HUES64 (cell line): ENCODE data around the gene GRIN2A.
A peak's percentile ranks its signal among the peaks of the same experiment; 100 is the strongest.

ENCODE experiments used
- H3K27ac ChIP-seq: 2 replicates; pipeline ENCODE4 v1.7.0; 2013; ENCODE audit warnings: low read depth, low read length, inconsistent platforms
- H3K27me3 ChIP-seq: 2 replicates; pipeline ENCODE4 v1.6.1; 2013; ENCODE audit warnings: mild to moderate bottlenecking, low read length; ENCODE audit not compliant: insufficient read depth
- H3K36me3 ChIP-seq: 2 replicates; pipeline ENCODE4 v1.6.1; 2013; ENCODE audit warnings: mild to moderate bottlenecking, low read length; ENCODE audit not compliant: insufficient read depth
- H3K4me1 ChIP-seq: 2 replicates; pipeline ENCODE4 v1.6.1; 2013; ENCODE audit warnings: mild to moderate bottlenecking, low read length, moderate library complexity; ENCODE audit not compliant: insufficient read depth
- H3K4me3 ChIP-seq: 2 replicates; pipeline ENCODE4 v1.5.1; 2013; ENCODE audit warnings: mild to moderate bottlenecking, low read length, moderate library complexity
- H3K9ac ChIP-seq: 2 replicates; pipeline ENCODE4 v1.6.1; 2013; ENCODE audit warnings: mild to moderate bottlenecking, low read depth, low read length
- H3K9me3 ChIP-seq: 2 replicates; pipeline ENCODE4 v1.6.1; 2013; ENCODE audit warnings: low read depth, low read length; ENCODE audit not compliant: insufficient read depth
- WGBS: fragments of 150-250, 120-280 bp; methylation state at CpG from one replicate; pipeline ENCODE4 v1.1.7; 2013; ENCODE audit warnings: missing lambda C conversion rate; 5-methylcytosine and 5-hydroxymethylcytosine counted together

The GRIN2A gene

GRCh38 chr16:9818702-9819101 is 363.5 kb downstream of the GRIN2A start:
- H3K4me1 ChIP-seq: peaks cover 80% of the 10 kb centered on the region
- no peak overlapping the region for H3K9ac ChIP-seq
- H3K36me3 ChIP-seq: no peaks in the 10 kb centered on the region
- H3K27me3 ChIP-seq: no peaks in the 10 kb centered on the region
- no peak overlapping the region for H3K27ac ChIP-seq
- no peaks in the 10 kb centered on the region for H3K9me3 ChIP-seq
- H3K4me3 ChIP-seq: no peak overlapping the region
- 100% methylated on average over 1 of the region's 1 CpG for WGBS

GRCh38 chr16:9817586-9817985 is 364.6 kb downstream of the GRIN2A start:
- 80% methylated on average over 4 of the region's 4 CpGs for WGBS
- Histone ChIP-seq H3K27ac (no peak overlapping the region), H3K4me3 (no peak overlapping the region), H3K4me1 (peaks cover 75% of the 10 kb centered on the region), H3K9ac (no peak overlapping the region), H3K9me3 (no peaks in the 10 kb centered on the region), H3K36me3 (no peaks in the 10 kb centered on the region), H3K27me3 (no peaks in the 10 kb centered on the region)

- peak overlapping the region; percentile 61; the same call in 1 of the 2 replicates for H3K27ac ChIP-seq
- H3K9ac ChIP-seq: peak overlapping the region; percentile 1; the same call in 1 of the 2 replicates
- 43% methylated on average over 2 of the region's 2 CpGs for WGBS
- no peaks in the 10 kb centered on the region for H3K9me3 ChIP-seq
- no peaks in the 10 kb centered on the region for H3K36me3 ChIP-seq
- H3K4me1 ChIP-seq: peaks cover 65% of the 10 kb centered on the region
- peak overlapping the region; percentile 21; the same call in 1 of the 2 replicates for H3K4me3 ChIP-seq
- no peaks in the 10 kb centered on the region for H3K27me3 ChIP-seq
Observed at GRCh38 chr16:9816644-9817043, 365.6 kb downstream of the GRIN2A start.

GRCh38 chr16:9813665-9814064 is 368.6 kb downstream of the GRIN2A start:
- H3K9me3 ChIP-seq: no peaks in the 10 kb centered on the region
- 98% methylated on average over 3 of the region's 4 CpGs for WGBS
- H3K36me3 ChIP-seq: no peaks in the 10 kb centered on the region
- H3K9ac ChIP-seq: no peak overlapping the region
- H3K4me3 ChIP-seq: no peak overlapping the region
- H3K4me1 ChIP-seq: peaks cover 37% of the 10 kb centered on the region
- no peak overlapping the region for H3K27ac ChIP-seq
- H3K27me3 ChIP-seq: no peaks in the 10 kb centered on the region

GRCh38 chr16:9808210-9808609 is 374.0 kb downstream of the GRIN2A start:
- Histone ChIP-seq H3K4me1 (no peaks in the 10 kb centered on the region), H3K27ac (no peak overlapping the region), H3K36me3 (no peaks in the 10 kb centered on the region), H3K27me3 (no peaks in the 10 kb centered on the region), H3K9ac (no peak overlapping the region), H3K9me3 (no peaks in the 10 kb centered on the region), H3K4me3 (no peak overlapping the region)
- 92% methylated on average over 5 of the region's 5 CpGs for WGBS

GRCh38 chr16:9807302-9807701 is 374.9 kb downstream of the GRIN2A start:
- WGBS: 97% methylated on average over 3 of the region's 3 CpGs
- H3K27ac ChIP-seq: no peak overlapping the region
- H3K4me1 ChIP-seq: no peaks in the 10 kb centered on the region
- no peak overlapping the region for H3K4me3 ChIP-seq
- H3K27me3 ChIP-seq: no peaks in the 10 kb centered on the region
- H3K9me3 ChIP-seq: no peaks in the 10 kb centered on the region
- H3K36me3 ChIP-seq: no peaks in the 10 kb centered on the region
- H3K9ac ChIP-seq: no peak overlapping the region

DNA sequence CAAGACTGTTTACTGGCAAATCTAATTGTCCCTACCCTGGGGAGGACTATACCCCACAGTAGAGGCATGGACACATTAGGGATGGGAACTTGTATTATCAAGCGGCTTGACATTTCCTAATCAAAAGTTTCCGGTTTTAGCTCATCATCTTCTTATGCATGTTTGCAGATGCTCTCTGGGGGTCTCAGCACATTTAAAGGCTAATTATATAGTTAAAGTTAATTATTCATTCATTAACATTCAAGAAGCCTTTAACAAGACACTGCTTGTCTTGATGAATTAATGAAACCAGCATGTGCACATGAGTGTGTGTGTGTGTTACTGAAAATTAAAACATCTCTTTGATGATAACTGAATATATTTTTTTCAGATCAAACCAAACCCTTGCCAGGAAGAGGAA is 377.1 kb downstream of the GRIN2A start:
- Histone ChIP-seq H3K27me3 (no peaks in the 10 kb centered on the region), H3K4me3 (no peak overlapping the region)
- WGBS: 91% methylated on average over 2 of the region's 2 CpGs

DNA sequence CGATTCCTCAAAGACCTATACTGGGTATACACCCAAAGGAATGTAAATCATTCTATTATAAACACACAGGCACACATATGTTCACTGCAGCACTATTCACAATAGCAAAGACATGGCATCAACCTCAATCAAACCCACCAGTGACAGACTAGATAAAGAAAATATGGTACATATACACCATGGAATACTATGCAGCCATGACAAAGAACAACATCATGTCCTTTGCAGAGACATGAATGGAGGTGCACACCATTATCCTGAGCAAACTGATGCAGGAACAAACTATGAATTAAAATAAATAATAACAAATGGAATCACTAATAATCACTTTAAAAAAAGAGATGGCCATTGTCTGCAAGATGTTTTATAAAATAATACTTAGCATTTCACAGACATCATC is 380.1 kb downstream of the GRIN2A start:
- no peak overlapping the region for H3K4me3 ChIP-seq
- no peak overlapping the region for H3K27ac ChIP-seq
- H3K4me1 ChIP-seq: no peaks in the 10 kb centered on the region
- H3K9me3 ChIP-seq: no peaks in the 10 kb centered on the region
- H3K36me3 ChIP-seq: no peaks in the 10 kb centered on the region
- no peak overlapping the region for H3K9ac ChIP-seq
- H3K27me3 ChIP-seq: no peaks in the 10 kb centered on the region
- WGBS: 94% methylated on average over 1 of the region's 1 CpG

More for the DNA sequence above, 377.1 kb downstream of the GRIN2A start:
- no peak overlapping the region for H3K9ac ChIP-seq
- no peak overlapping the region for H3K27ac ChIP-seq
- no peaks in the 10 kb centered on the region for H3K9me3 ChIP-seq
- no peaks in the 10 kb centered on the region for H3K36me3 ChIP-seq
- no peaks in the 10 kb centered on the region for H3K4me1 ChIP-seq

DNA sequence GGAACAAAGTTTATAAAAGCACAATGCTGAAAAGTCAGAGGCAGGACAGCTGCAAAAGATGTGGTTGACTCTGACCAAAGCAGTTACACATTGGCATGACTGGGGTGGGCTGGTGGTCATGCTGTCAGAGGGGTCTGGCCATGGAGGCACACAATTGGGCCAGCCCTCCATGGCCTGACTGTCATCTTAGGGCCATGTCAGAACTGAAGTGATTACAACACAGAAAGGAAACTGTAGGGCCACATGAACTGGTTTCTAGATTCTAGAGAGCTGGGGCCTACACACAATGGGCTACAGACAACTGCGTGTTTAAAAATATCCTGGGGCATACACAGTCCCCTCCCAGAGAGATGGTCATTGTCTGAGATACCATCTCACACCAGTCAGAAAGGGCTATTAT is 380.6 kb downstream of the GRIN2A start:
- Histone ChIP-seq H3K9me3 (no peaks in the 10 kb centered on the region), H3K36me3 (no peaks in the 10 kb centered on the region), H3K27ac (no peak overlapping the region), H3K4me1 (no peaks in the 10 kb centered on the region), H3K27me3 (no peaks in the 10 kb centered on the region), H3K9ac (no peak overlapping the region), H3K4me3 (no peak overlapping the region)
- 100% methylated on average over 1 of the region's 1 CpG for WGBS

- no peaks in the 10 kb centered on the region for H3K27me3 ChIP-seq
- H3K9me3 ChIP-seq: no peaks in the 10 kb centered on the region
- H3K27ac ChIP-seq: no peak overlapping the region
- no peak overlapping the region for H3K9ac ChIP-seq
- WGBS: 98% methylated on average over 6 of the region's 6 CpGs
- H3K36me3 ChIP-seq: no peaks in the 10 kb centered on the region
- H3K4me1 ChIP-seq: no peaks in the 10 kb centered on the region
- no peak overlapping the region for H3K4me3 ChIP-seq
Observed at GRCh38 chr16:9800186-9800738, 382.0 kb downstream of the GRIN2A start.

DNA sequence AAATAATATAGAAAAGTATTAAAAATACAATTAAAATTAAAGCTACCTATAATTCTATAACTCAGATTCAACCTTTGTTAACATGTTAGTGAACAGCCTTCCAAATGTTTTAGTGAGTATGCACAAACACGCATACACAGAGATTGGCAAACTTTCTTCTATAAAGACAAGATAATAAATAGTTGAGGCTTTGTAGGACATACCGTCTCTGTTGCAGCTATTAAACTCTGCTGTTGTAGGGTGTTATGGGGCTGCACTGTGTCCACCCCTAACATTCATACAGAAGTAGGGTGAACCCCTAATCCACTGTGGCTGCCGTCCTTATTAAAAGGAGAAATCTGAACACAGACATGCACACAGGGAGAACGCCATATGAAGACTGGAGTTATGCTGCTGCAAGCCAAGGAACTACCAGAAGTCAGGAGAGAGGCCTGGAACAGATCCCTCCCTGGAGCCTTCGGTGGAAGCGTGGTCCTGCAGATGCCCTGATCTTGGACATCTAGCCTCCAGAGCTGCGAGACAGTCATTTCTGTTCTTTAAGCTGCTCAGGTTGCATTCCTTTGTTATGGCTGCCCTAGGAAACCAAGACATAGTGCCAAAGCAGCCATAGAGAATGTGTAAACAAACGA is 383.2 kb downstream of the GRIN2A start:
- Histone ChIP-seq H3K36me3 (no peaks in the 10 kb centered on the region), H3K9ac (no peak overlapping the region), H3K27me3 (no peaks in the 10 kb centered on the region), H3K9me3 (no peaks in the 10 kb centered on the region), H3K4me1 (no peaks in the 10 kb centered on the region), H3K4me3 (no peak overlapping the region), H3K27ac (no peak overlapping the region)
- 95% methylated on average over 6 of the region's 8 CpGs for WGBS

GRCh38 chr16:9798474-9798873 is 383.8 kb downstream of the GRIN2A start:
- H3K4me3 ChIP-seq: no peak overlapping the region
- no peak overlapping the region for H3K9ac ChIP-seq
- no peaks in the 10 kb centered on the region for H3K27me3 ChIP-seq
- no peaks in the 10 kb centered on the region for H3K36me3 ChIP-seq
- 95% methylated on average over 1 of the region's 1 CpG for WGBS
- H3K9me3 ChIP-seq: no peaks in the 10 kb centered on the region
- no peak overlapping the region for H3K27ac ChIP-seq
- H3K4me1 ChIP-seq: no peaks in the 10 kb centered on the region
